PFSK-1 (cell line): ENCODE data around the gene PGAP6.
A peak's percentile ranks its signal among the peaks of the same experiment; 100 is the strongest.

Source experiments
- FOXP2 ChIP-seq: optimal IDR thresholded peaks from 2 replicates; pipeline ENCODE3; 2011; ENCODE audit warnings: borderline replicate concordance, control low read depth, inconsistent platforms; ENCODE audit not compliant: insufficient read depth; ENCODE audit errors: extremely low read length, extremely low read depth
- POLR2AphosphoS5 ChIP-seq: IDR thresholded peaks from 2 replicates; pipeline ENCODE4 v1.6.1; 2012; ENCODE audit warnings: low read depth, mild to moderate bottlenecking, control low read depth, low read length, moderate library complexity
- REST ChIP-seq, 2 experiments: IDR thresholded peaks; 2 replicates each; pipeline versions ENCODE4 v1.6.1 to v1.8.0; 2011 to 2012; ENCODE audit warnings: low read depth in 2 of 2, low read length in 2 of 2, control low read depth in 1 of 2, inconsistent platforms in 1 of 2, mild to moderate bottlenecking in 1 of 2, moderate library complexity in 1 of 2; ENCODE audit not compliant: insufficient read depth in 1 of 2
- SIN3A ChIP-seq: IDR thresholded peaks from 2 replicates; pipeline ENCODE4 v1.6.1; 2012; ENCODE audit warnings: mild to moderate bottlenecking, low read length, moderate library complexity, borderline replicate concordance; ENCODE audit not compliant: insufficient read depth
- TAF1 ChIP-seq: IDR thresholded peaks from 2 replicates; pipeline ENCODE4 v1.6.1; 2012; ENCODE audit warnings: low read length, control low read depth, borderline replicate concordance; ENCODE audit not compliant: insufficient read depth

PGAP6 gene

DNA sequence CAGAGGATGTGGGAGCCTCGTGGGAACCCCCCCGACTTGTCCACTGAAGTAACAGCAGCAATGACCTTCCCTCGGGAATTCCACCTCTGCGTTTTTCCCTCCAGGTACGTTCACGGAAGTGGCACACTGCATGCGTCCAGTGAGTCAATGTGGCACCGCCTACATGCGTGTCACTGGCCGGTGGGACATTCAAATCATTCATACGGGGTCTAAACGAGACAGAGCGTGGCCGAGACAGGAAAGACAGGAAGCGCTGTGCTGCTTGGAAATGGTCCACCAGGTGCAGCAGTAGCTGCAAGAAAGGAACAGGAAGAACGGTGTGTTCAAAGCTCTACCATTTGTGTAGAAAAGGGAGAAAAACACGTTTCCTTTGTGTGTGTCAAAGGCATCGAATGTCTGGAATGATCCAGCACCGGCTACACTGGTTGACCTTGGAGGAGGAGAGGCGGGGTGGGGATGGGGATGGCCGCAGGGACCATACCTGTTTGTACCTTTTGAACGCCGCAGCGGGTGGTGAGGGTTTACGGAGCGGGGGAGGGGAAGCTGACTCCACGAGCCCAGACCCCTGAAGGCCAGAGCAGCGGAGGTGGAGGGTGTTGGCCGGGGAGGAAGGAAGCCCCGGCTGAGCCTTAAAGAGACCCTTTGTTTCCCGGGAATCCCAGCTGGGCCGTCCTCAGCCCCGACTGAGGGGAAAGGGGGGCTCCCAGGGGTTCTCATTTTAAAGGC lies 1.7 kb upstream of the PGAP6 start:
- TF ChIP-seq REST (IDR thresholded peaks at IDR 0.05; ENCODE audit: insufficient read depth in 1 of 2, low read depth in 2 of 2, low read length in 2 of 2) (no peak), SIN3A (no peak), FOXP2 (no peak), POLR2AphosphoS5 (no peak), TAF1 (no peak)

- TF ChIP-seq SIN3A (0 out of 2 replicates have a peak, but pooled peaks have one; percentile 36), POLR2AphosphoS5 (no peak), TAF1 (no peak), FOXP2 (no peak)
These were observed 578 bp downstream of the PGAP6 start for GRCh38 chr16:381012-381788.

GRCh38 chr16:380762-381011 lies 1.1 kb downstream of the PGAP6 start:
- TF ChIP-seq FOXP2 (no peak), SIN3A (no peak), TAF1 (no peak), POLR2AphosphoS5 (no peak), REST (IDR thresholded peaks at IDR 0.05; ENCODE audit: insufficient read depth in 1 of 2, low read depth in 2 of 2, low read length in 2 of 2) (no peak)

- TF ChIP-seq REST (IDR thresholded peaks at IDR 0.05; ENCODE audit: insufficient read depth in 1 of 2, low read depth in 2 of 2, low read length in 2 of 2) (no peak), TAF1 (no peak), SIN3A (no peak)
These were observed 1.6 kb downstream of the PGAP6 start for GRCh38 chr16:379961-380761.

DNA sequence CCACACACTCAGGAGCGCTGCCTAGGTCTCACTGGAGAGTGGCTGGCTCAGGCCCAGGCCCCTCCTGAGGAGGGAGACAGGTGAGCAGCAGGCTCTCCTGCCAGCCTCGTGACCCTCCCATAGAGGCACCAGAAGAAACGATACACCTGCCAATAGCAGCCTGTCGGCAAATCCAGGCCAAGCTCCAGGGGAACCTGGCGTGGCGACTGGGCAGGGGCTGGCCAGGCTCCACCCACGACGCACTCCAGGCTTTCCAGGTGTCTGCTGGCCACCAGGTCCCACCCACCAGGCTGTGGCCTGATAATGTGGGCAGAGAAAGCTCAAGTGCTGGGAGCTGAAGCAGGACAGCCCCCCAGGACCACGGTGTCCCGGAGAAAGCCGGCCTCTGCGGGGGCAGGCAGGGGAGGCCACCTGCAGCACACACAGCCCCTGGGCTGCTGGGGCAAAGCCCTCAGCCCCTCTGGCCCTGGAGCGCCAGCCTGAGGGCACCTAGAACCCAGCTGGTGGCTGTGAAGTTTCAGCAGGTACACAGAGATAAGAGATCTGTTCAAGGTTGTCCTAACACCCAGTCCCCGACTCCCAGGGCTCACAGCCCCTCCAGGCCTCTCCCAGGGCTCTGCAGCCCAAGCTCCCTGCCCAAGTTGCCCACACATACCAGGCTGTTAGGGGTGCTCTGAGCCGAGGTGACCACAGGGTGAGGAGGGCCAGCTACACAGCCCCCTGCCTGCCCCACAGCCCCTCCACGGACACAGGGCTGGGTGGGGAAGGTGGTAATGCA lies 2.4 kb downstream of the PGAP6 start:
- TF ChIP-seq TAF1 (no peak), SIN3A (no peak), REST (IDR thresholded peaks at IDR 0.05; ENCODE audit: insufficient read depth in 1 of 2, low read depth in 2 of 2, low read length in 2 of 2) (no peak), POLR2AphosphoS5 (no peak), FOXP2 (no peak)
